HepG2 (cell line): ENCODE data around the gene ATP1A1. TPM values are rescaled to one million over a fixed set of nuclear protein-coding genes. Genes with fewer than 3 reads are reported as not detected.

ENCODE experiments used
- ATAC-seq: fragments of 200-7000 bp; cut with Tn5 transposase; 3 replicates; pipeline ENCODE4 v1.9.1; 2020; ENCODE audit warnings: mild to moderate bottlenecking, moderate library complexity
- BruUV-seq: library from RNA; stranded (reverse); fragments of 400-500 nt; replicated peaks from 2 replicates; lab custom pipeline; 2021; lab: Mats Ljungman, UMichigan
- CTCF ChIA-PET: fragments of 300-600 bp; formaldehyde crosslinking; extraction: SDS; loops from one replicate; lab custom pipeline; 2021; ENCODE audit warnings: low total read pairs, inconsistent platforms, low intra/inter-chr PET ratio; lab: Yijun Ruan, JAX
- POLR2A ChIA-PET: fragments of 350-600 bp; sonication (Branson Sonifier 250); formaldehyde crosslinking; loops from one replicate; lab custom pipeline; 2020; ENCODE audit warnings: antibody characterized with exemption, inconsistent platforms; lab: Yijun Ruan, JAX
- DNase-seq: peaks from one replicate; pipeline ENCODE4 v3.0.0-alpha.2; 2015; ENCODE audit warnings: low spot score
- FAIRE-seq: peaks from 3 replicates; lab custom pipeline; 2011; peaks lifted over from hg19 to GRCh38; lab: Jason Lieb, UNC
- H2AFZ ChIP-seq: one replicate; pipeline ENCODE4 v1.6.1; 2011; ENCODE audit warnings: low read length, inconsistent platforms
- H3K27ac ChIP-seq: fragments of 300-600 bp; 3 replicates; pipeline ENCODE4 v1.8.0; 2011; ENCODE audit warnings: mixed run types, mild to moderate bottlenecking, mixed read lengths, low read length, inconsistent platforms; ENCODE audit not compliant: insufficient read depth; ENCODE audit errors: extremely low read length
- H3K27me3 ChIP-seq, 2 experiments: fragments of 200-600 bp in 1 of 2; 2 replicates in 1 of 2; 3 replicates in 1 of 2; pipeline versions ENCODE4 v1.6.0 to v1.8.0; 2011; ENCODE audit warnings: low read length in 2 of 2, mild to moderate bottlenecking in 2 of 2, moderate library complexity in 2 of 2, inconsistent platforms in 1 of 2; ENCODE audit not compliant: insufficient read depth in 2 of 2, control insufficient read depth in 1 of 2
- H3K36me3 ChIP-seq, 2 experiments: fragments of 200-600 bp in 1 of 2; replicated peaks in 1 of 2; 2 replicates in 1 of 2; 3 replicates in 1 of 2; pipeline versions ENCODE4 v1.5.1 to v1.8.0; 2011; ENCODE audit warnings: low read length in 2 of 2, inconsistent platforms in 1 of 2; ENCODE audit not compliant: insufficient read depth in 2 of 2, control insufficient read depth in 1 of 2
- H3K4me1 ChIP-seq: 2 replicates; pipeline ENCODE4 v1.5.1; 2012; ENCODE audit warnings: low read length, inconsistent platforms; ENCODE audit not compliant: insufficient read depth
- H3K4me2 ChIP-seq: 2 replicates; pipeline ENCODE4 v1.6.0; 2011; ENCODE audit warnings: low read depth, low read length, inconsistent platforms
- H3K4me3 ChIP-seq, 3 experiments: fragments of 200-600 bp in 1 of 3; sonication (generic), shearing (Covaris generic) in 1 of 3; replicated peaks in 1 of 3; 2 replicates each; pipeline ENCODE4 v1.5.1; 2011 to 2016; ENCODE audit warnings: low read length in 3 of 3, inconsistent platforms in 2 of 3, low read depth in 2 of 3, mild to moderate bottlenecking in 2 of 3, control low read depth in 1 of 3, mixed read lengths in 1 of 3; ENCODE audit not compliant: insufficient read depth in 1 of 3
- H3K79me2 ChIP-seq: one replicate; pipeline ENCODE4 v1.6.1; 2011; ENCODE audit warnings: low read length, inconsistent platforms; ENCODE audit not compliant: insufficient read depth
- H3K9ac ChIP-seq: 2 replicates; pipeline ENCODE4 v1.6.0; 2011; ENCODE audit warnings: mild to moderate bottlenecking, low read depth, low read length, inconsistent platforms; ENCODE audit not compliant: insufficient read depth
- H3K9me3 ChIP-seq: 2 replicates; pipeline ENCODE4 v1.5.1; 2012; ENCODE audit warnings: mild to moderate bottlenecking, low read length
- H4K20me1 ChIP-seq: 2 replicates; pipeline ENCODE4 v1.6.0; 2011; ENCODE audit warnings: inconsistent platforms, mild to moderate bottlenecking, low read length, moderate library complexity; ENCODE audit not compliant: insufficient read depth
- ATF7 ChIP-seq, 2 experiments: fragments of 450-650 bp in 1 of 2; sonication (generic) in 1 of 2; formaldehyde crosslinking in 1 of 2; IDR thresholded peaks; 2 replicates each; pipeline versions ENCODE4 v1.4.0 to v1.6.1; 2016 to 2020; ENCODE audit warnings: antibody characterized with exemption in 1 of 2, mild to moderate bottlenecking in 1 of 2, missing genetic modification reagents in 1 of 2
- CEBPB ChIP-seq: IDR thresholded peaks from 2 replicates; pipeline ENCODE4 v1.6.1; 2011; ENCODE audit warnings: low read depth, low read length, improper control_type of control experiment, borderline replicate concordance
- HMG20A ChIP-seq: IDR thresholded peaks from 2 replicates; pipeline ENCODE4 v1.6.1; 2016; ENCODE audit warnings: borderline replicate concordance
- KDM6A ChIP-seq: IDR thresholded peaks from 2 replicates; pipeline ENCODE4 v1.6.1; 2016; ENCODE audit warnings: low read depth
- RORA ChIP-seq: sonication (generic); formaldehyde crosslinking; IDR thresholded peaks from 2 replicates; pipeline ENCODE4 v1.5.0; 2020; ENCODE audit warnings: mild to moderate bottlenecking, missing genetic modification reagents, moderate library complexity
- SMARCE1 ChIP-seq: fragments of 450-650 bp; IDR thresholded peaks from 2 replicates; pipeline ENCODE4 v1.6.1; 2017; ENCODE audit warnings: borderline replicate concordance
- SMYD3 ChIP-seq: sonication (generic); formaldehyde crosslinking; IDR thresholded peaks from 2 replicates; pipeline ENCODE4 v1.8.1; 2023; ENCODE audit warnings: mild to moderate bottlenecking, missing genetic modification reagents
- ZNF614 ChIP-seq: IDR thresholded peaks from 2 replicates; pipeline ENCODE4 v1.6.1; 2018; ENCODE audit warnings: missing biosample characterization, missing genetic modification reagents, inconsistent platforms, borderline replicate concordance
- ZNF644 ChIP-seq: IDR thresholded peaks from 2 replicates; pipeline ENCODE4 v1.6.1; 2016; ENCODE audit warnings: low read depth
- ZNF782 ChIP-seq: sonication (generic); formaldehyde crosslinking; IDR thresholded peaks from 2 replicates; pipeline ENCODE4 v1.4.0; 2020; ENCODE audit warnings: missing genetic modification reagents, mild to moderate bottlenecking, borderline replicate concordance
- WGBS: methylation state at CpG from one replicate; pipeline ENCODE4 v1.1.6; 2017; ENCODE audit warnings: low lambda C conversion rate; 5-methylcytosine and 5-hydroxymethylcytosine counted together
- in situ Hi-C: cut with HindIII; loops from 2 replicates; pipeline ENCODE4 v1.10.0; 2017; ENCODE audit warnings: low pct_unique_long_range_greater_than_20kb; ENCODE audit not compliant: extremely low pct_ligation_motif_present
- intact Hi-C: fragments of 100-400 bp; cut with micrococcal nuclease; formaldehyde crosslinking; loops from one replicate; pipeline ENCODE4 v1.10.0; 2022; ENCODE audit not compliant: unreplicated experiment
- polyA plus RNA-seq, 8 experiments: library from polyadenylated mRNA; depleted of rRNA in 3 of 8; stranded (reverse) in 7 of 8; unstranded in 1 of 8; fragments of >200 nt; fragmentation: Illumina TruSeq in 4 of 8; extraction: Trizol in 4 of 8; gene quantifications; 2 replicates each; pipeline versions ENCODE4 v1.2.1 to v1.2.3, GENCODE V29; 2011 to 2016; ENCODE audit warnings: low read depth in 4 of 8, missing spikeins in 1 of 8, mixed read lengths in 1 of 8; ENCODE audit not compliant: insufficient read depth in 1 of 8
- total RNA-seq, 5 experiments: library from RNA; depleted of rRNA; stranded (reverse); fragments of >200 nt; fragmentation: Illumina TruSeq; extraction: Trizol; gene quantifications; 2 replicates each; pipeline ENCODE4 v1.2.3, GENCODE V29; 2016; ENCODE audit warnings: low read depth in 1 of 5
- TF ChIP-seq, protein P1 (sequence below): sonication (generic); formaldehyde crosslinking; conservative IDR thresholded peaks from 2 replicates; pipeline ENCODE4 v1.8.1; 2023; ENCODE audit warnings: missing genetic modification reagents
- TF ChIP-seq, protein P2 (sequence below): sonication (generic); formaldehyde crosslinking; IDR thresholded peaks from 2 replicates; pipeline ENCODE4 v1.5.0; 2020; ENCODE audit warnings: missing genetic modification reagents
- TF ChIP-seq, protein P3 (sequence below): sonication (generic); formaldehyde crosslinking; conservative IDR thresholded peaks from 2 replicates; pipeline ENCODE4 v1.4.0; 2020; ENCODE audit warnings: missing genetic modification reagents
- TF ChIP-seq, protein P4 (sequence below): sonication (generic); formaldehyde crosslinking; IDR thresholded peaks from 2 replicates; pipeline ENCODE4 v1.5.0; 2020; ENCODE audit warnings: mild to moderate bottlenecking, missing genetic modification reagents

ATP1A1 gene
- total and polyA plus RNA-seq, 2 of the 13 experiments (the other 11 are each of a cell fraction or from before 2014, with no cell fraction given): 280 to 705 TPM

DNA sequence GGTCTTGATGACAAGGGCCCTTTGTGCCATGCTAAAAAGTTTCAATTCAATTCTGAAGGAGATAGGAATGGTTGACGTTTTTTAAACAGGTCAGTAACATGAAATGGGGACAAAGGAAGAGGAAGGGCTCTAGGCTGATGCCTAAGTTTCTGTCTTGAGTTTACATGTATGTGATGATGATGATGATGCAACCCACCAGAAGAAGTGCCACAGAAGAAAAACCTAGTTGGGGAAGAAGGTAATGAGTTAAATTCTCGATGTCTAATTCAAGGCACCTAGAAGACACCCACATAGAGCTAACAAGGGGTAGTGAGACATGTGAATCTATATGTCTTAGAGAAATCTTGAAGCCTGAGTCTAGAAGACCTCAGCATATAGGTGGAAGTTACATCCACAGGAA lies 44.4 kb upstream of the ATP1A1 start:
- Histone ChIP-seq H3K4me2 (no peak overlapping the region), H3K36me3 (no peaks in the 10 kb centered on the region), H2AFZ (no peak overlapping the region), H3K79me2 (no peaks in the 10 kb centered on the region), H3K27me3 (peaks cover 0 to 13% of the 10 kb centered on the region in 2 experiments; a peak in 1 of 5 replicates), H3K27ac (no peak overlapping the region), H3K4me1 (peaks cover 32% of the 10 kb centered on the region), H4K20me1 (no peaks in the 10 kb centered on the region), H3K9ac (no peak overlapping the region), H3K9me3 (no peaks in the 10 kb centered on the region), H3K4me3 (no peak overlapping the region)
- no peak for DNase-seq
- no peak for FAIRE-seq
- in situ Hi-C loops: no loop called here
- intact Hi-C loops: no loop called here
- BruUV-seq: no TSS peak
- ChIA-PET CTCF (no interaction called here), POLR2A (no interaction called here)
- ATAC-seq: no peak
- WGBS: 24% methylated on average over 2 of the region's 2 CpGs
- TF ChIP-seq, protein P1, sequence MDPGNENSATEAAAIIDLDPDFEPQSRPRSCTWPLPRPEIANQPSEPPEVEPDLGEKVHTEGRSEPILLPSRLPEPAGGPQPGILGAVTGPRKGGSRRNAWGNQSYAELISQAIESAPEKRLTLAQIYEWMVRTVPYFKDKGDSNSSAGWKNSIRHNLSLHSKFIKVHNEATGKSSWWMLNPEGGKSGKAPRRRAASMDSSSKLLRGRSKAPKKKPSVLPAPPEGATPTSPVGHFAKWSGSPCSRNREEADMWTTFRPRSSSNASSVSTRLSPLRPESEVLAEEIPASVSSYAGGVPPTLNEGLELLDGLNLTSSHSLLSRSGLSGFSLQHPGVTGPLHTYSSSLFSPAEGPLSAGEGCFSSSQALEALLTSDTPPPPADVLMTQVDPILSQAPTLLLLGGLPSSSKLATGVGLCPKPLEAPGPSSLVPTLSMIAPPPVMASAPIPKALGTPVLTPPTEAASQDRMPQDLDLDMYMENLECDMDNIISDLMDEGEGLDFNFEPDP: no peak
- TF ChIP-seq ZNF644 (CRISPR knock-in tag) (no peak), KDM6A (CRISPR knock-in tag) (no peak), ZNF614 (no peak), RORA (no peak), SMYD3 (no peak), ZNF782 (CRISPR knock-in tag) (no peak), SMARCE1 (no peak), HMG20A (CRISPR knock-in tag) (no peak), ATF7 (IDR thresholded peaks at IDR 0.05) (peak; percentile 34; the same call in 1 of the 2 replicates), ATF7 (CRISPR knock-in tag; IDR thresholded peaks at IDR 0.05) (no peak), CEBPB (0 out of 2 replicates have a peak, but pooled peaks have one; percentile 11)
- TF ChIP-seq, protein P2, sequence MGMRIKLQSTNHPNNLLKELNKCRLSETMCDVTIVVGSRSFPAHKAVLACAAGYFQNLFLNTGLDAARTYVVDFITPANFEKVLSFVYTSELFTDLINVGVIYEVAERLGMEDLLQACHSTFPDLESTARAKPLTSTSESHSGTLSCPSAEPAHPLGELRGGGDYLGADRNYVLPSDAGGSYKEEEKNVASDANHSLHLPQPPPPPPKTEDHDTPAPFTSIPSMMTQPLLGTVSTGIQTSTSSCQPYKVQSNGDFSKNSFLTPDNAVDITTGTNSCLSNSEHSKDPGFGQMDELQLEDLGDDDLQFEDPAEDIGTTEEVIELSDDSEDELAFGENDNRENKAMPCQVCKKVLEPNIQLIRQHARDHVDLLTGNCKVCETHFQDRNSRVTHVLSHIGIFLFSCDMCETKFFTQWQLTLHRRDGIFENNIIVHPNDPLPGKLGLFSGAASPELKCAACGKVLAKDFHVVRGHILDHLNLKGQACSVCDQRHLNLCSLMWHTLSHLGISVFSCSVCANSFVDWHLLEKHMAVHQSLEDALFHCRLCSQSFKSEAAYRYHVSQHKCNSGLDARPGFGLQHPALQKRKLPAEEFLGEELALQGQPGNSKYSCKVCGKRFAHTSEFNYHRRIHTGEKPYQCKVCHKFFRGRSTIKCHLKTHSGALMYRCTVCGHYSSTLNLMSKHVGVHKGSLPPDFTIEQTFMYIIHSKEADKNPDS (CRISPR knock-in tag): no peak
- TF ChIP-seq, protein P3, sequence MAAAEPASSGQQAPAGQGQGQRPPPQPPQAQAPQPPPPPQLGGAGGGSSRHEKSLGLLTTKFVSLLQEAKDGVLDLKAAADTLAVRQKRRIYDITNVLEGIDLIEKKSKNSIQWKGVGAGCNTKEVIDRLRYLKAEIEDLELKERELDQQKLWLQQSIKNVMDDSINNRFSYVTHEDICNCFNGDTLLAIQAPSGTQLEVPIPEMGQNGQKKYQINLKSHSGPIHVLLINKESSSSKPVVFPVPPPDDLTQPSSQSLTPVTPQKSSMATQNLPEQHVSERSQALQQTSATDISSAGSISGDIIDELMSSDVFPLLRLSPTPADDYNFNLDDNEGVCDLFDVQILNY (CRISPR knock-in tag): no peak
- TF ChIP-seq, protein P4, sequence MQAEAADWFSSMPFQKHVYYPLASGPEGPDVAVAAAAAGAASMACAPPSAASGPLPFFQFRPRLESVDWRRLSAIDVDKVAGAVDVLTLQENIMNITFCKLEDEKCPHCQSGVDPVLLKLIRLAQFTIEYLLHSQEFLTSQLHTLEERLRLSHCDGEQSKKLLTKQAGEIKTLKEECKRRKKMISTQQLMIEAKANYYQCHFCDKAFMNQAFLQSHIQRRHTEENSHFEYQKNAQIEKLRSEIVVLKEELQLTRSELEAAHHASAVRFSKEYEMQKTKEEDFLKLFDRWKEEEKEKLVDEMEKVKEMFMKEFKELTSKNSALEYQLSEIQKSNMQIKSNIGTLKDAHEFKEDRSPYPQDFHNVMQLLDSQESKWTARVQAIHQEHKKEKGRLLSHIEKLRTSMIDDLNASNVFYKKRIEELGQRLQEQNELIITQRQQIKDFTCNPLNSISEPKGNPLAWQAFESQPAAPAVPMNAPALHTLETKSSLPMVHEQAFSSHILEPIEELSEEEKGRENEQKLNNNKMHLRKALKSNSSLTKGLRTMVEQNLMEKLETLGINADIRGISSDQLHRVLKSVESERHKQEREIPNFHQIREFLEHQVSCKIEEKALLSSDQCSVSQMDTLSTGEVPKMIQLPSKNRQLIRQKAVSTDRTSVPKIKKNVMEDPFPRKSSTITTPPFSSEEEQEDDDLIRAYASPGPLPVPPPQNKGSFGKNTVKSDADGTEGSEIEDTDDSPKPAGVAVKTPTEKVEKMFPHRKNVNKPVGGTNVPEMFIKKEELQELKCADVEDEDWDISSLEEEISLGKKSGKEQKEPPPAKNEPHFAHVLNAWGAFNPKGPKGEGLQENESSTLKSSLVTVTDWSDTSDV: no peak
